ACHN (cell line): Measurements from ENCODE around the gene DMPK.
"Not testable (repeated sequence)": the region's sequence is repeated elsewhere in the genome, so short reads cannot be mapped to it uniquely, and the experiment has no call there.

Source experiments
- DNase-seq: peaks from one replicate; pipeline ENCODE4 v3.0.0-alpha.2; 2015
- in situ Hi-C: cut with HindIII; loops from 2 replicates; pipeline ENCODE4 v1.10.0; 2017; ENCODE audit warnings: low sequenced_read_pairs, low pct_ligation_motif_present, low pct_unique_long_range_greater_than_20kb

DMPK gene

GRCh38 chr19:45763691-45764294, 18.5 kb downstream of the DMPK start:
- in situ Hi-C loops: no loop called here
- no peak for DNase-seq

- in situ Hi-C loops: no loop called here
- DNase-seq: no peak
Measured at GRCh38 chr19:45762870-45763631, 19.2 kb downstream of the DMPK start.

GRCh38 chr19:45761714-45762113, 20.6 kb downstream of the DMPK start:
- DNase-seq: no peak
- in situ Hi-C loops: no loop called here

GRCh38 chr19:45758921-45759320, 23.4 kb downstream of the DMPK start:
- no peak for DNase-seq
- in situ Hi-C loops: no loop called here

GRCh38 chr19:45757695-45758094, 24.6 kb downstream of the DMPK start:
- in situ Hi-C loops: no loop called here

GRCh38 chr19:45754323-45754722, 28.0 kb downstream of the DMPK start:
- DNase-seq: no peak
- in situ Hi-C loops: no loop called here

More at GRCh38 chr19:45757695-45758094, 24.6 kb downstream of the DMPK start:
- no peak for DNase-seq

- DNase-seq: no peak
- in situ Hi-C loops: no loop called here
Measured at GRCh38 chr19:45753548-45753947, 28.7 kb downstream of the DMPK start.

- in situ Hi-C loops: no loop called here
- DNase-seq: no peak
Measured at GRCh38 chr19:45752639-45753038, 29.7 kb downstream of the DMPK start.

- in situ Hi-C loops: not testable (repeated sequence)
Measured at GRCh38 chr19:45751483-45751882, 30.8 kb downstream of the DMPK start.

GRCh38 chr19:45747513-45747912, 34.8 kb downstream of the DMPK start:
- no peak for DNase-seq
- in situ Hi-C loops: no loop called here

More at GRCh38 chr19:45751483-45751882, 30.8 kb downstream of the DMPK start:
- DNase-seq: not testable (repeated sequence)

GRCh38 chr19:45746866-45747265, 35.4 kb downstream of the DMPK start:
- no peak for DNase-seq
- in situ Hi-C loops: no loop called here

GRCh38 chr19:45745606-45746005, 36.7 kb downstream of the DMPK start:
- DNase-seq: no peak
- in situ Hi-C loops: no loop called here

GRCh38 chr19:45742969-45743368, 39.3 kb downstream of the DMPK start:
- in situ Hi-C loops: no loop called here
- DNase-seq: no peak

- in situ Hi-C loops: no loop called here
- DNase-seq: peak; percentile 20
Measured at GRCh38 chr19:45739498-45740439, 42.5 kb downstream of the DMPK start.

- DNase-seq: no peak
- in situ Hi-C loops: no loop called here
Measured at GRCh38 chr19:45733160-45733810, 49.0 kb downstream of the DMPK start, which contains the start of gene MEIOSIN. TSS of gene MEIOSIN (plus strand) at chr19:45733439. CDS start at chr19:45735377, 1,938 bp downstream.

- in situ Hi-C loops: no loop called here
- DNase-seq: peak; percentile 98
Measured at GRCh38 chr19:45730368-45731288, 51.7 kb downstream of the DMPK start, which contains the start of gene FBXO46. TSS of gene FBXO46 (minus strand) at chr19:45730896. CDS start at chr19:45713495, 17,401 bp downstream.

- peak; percentile 9 for DNase-seq
- in situ Hi-C loops: no loop called here
Measured at GRCh38 chr19:45729800-45730290, 52.4 kb downstream of the DMPK start.
